Measurements from ENCODE around the gene PCDHGC3.
"Not testable (repeated sequence)": the region's sequence is repeated elsewhere in the genome, so short reads cannot be mapped to it uniquely, and the experiment has no call there.

PCDHGC3 gene

DNA sequence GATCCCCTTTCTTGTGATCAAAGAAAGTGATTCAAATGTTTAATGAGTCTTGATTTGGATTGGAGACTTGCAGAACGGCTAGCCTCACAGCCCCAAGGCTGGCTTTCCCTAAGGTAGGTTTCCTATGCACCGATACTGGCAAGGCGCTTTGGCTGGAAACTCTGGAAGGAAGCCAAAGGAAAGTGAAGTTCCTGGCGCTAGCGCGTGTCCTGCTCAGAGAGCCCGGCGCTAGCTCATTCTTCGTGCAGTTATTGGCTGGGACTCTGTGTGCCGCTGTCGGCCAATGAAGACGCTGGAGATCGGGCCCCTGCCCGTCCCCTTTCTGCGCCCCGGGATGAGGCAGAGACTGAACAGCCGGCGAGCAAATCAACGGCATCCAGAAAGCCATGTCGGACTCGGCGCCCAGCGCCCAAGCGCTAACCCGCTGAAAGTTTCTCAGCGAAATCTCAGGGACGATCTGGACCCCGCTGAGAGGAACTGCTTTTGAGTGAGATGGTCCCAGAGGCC is at the start of gene PCDHGC3:
Gene PCDHGC3, plus strand, starts transcription at position 342 of the 507 bp plus-strand sequence. Its CDS starts 151 bp downstream, at position 493.
- DNase-seq = peak; percentile 76

- DNase-seq = no peak
These were observed 47.9 kb upstream of the PCDHGC3 start for GRCh38 chr5:141427783-141428426.

DNA sequence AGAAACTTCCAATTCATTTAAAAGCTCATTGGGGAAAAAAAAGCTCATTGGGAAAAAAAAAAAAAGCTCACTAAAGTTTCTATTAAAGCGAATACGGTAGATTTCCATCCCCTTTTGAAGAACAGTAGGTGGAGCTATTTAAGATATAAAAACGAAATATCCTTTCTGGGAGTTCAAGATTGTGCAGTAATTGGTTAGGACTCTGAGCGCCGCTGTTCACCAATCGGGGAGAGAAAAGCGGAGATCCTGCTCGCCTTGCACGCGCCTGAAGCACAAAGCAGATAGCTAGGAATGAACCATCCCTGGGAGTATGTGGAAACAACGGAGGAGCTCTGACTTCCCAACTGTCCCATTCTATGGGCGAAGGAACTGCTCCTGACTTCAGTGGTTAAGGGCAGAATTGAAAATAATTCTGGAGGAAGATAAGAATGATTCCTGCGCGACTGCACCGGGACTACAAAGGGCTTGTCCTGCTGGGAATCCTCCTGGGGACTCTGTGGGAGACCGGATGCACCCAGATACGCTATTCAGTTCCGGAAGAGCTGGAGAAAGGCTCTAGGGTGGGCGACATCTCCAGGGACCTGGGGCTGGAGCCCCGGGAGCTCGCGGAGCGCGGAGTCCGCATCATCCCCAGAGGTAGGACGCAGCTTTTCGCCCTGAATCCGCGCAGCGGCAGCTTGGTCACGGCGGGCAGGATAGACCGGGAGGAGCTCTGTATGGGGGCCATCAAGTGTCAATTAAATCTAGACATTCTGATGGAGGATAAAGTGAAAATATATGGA is 45.2 kb upstream of the PCDHGC3 start, which contains the start of gene PCDHGA12:
Gene PCDHGA12, plus strand, starts transcription at position 176 of the 782 bp plus-strand sequence. Its CDS starts 253 bp downstream, at position 429.
- DNase-seq = no peak

GRCh38 chr5:141431286-141431685 is 44.5 kb upstream of the PCDHGC3 start:
- DNase-seq = no peak

DNA sequence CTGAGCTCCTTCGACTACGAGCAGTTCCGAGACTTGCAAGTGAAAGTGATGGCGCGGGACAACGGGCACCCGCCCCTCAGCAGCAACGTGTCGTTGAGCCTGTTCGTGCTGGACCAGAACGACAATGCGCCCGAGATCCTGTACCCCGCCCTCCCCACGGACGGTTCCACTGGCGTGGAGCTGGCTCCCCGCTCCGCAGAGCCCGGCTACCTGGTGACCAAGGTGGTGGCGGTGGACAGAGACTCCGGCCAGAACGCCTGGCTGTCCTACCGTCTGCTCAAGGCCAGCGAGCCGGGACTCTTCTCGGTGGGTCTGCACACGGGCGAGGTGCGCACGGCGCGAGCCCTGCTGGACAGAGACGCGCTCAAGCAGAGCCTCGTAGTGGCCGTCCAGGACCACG is 43.5 kb upstream of the PCDHGC3 start:
- DNase-seq = not testable (repeated sequence)

- not testable (repeated sequence) for DNase-seq
These were observed 43.0 kb upstream of the PCDHGC3 start for GRCh38 chr5:141432726-141433125.

GRCh38 chr5:141434006-141434405 is 41.8 kb upstream of the PCDHGC3 start:
- no peak for DNase-seq

- no peak for DNase-seq
These were observed 38.5 kb upstream of the PCDHGC3 start for GRCh38 chr5:141437221-141437620.

- DNase-seq = no peak
These were observed 36.2 kb upstream of the PCDHGC3 start for GRCh38 chr5:141439411-141440141.

DNA sequence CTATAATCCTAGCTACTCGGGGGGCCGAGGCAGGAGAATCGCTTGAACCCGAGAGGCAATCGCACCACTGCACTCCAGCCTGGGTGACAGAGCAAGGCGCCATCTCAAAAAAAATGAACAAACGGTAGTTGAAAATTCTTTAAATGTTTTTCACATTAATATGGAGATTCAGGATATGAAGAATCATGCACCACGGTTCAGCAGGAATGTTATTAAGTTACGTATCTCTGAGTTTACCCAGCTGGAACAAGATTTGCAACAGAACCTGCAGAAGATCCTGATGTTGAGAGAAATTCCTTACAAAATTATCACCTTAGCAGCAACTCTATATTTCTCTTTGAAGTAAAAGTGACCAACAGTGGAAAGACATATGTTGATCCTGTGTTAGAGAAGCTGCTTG is 35.4 kb upstream of the PCDHGC3 start:
- DNase-seq = no peak

DNA sequence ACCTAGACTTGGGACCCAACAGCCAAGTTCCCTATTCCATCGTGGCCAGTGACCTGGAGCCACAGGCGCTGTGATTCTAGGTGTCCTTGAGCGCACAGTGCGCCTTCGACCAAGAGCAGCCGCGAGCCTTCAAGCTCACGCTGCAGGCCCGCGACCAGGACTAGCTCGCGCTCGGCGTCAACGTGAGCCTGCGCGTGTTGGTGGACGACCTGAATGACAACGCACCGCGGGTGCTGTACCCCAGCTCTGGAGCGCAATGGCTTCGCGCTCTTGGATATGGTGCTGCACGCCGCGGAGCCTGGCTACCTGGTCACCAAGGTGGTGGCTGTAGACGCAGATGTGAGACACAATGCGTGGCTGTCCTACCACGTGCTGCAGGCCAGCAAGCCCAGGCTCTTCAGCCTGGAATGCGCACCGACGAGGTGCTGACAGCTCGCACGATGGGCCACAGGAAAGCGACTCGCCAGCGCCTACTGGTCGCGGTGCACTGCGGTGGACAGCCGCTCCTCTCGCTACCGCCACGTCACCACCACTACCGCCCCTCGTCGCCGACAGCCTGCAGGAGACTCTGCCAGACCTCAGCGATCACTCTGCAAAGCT is 34.1 kb upstream of the PCDHGC3 start:
- no peak for DNase-seq

DNA sequence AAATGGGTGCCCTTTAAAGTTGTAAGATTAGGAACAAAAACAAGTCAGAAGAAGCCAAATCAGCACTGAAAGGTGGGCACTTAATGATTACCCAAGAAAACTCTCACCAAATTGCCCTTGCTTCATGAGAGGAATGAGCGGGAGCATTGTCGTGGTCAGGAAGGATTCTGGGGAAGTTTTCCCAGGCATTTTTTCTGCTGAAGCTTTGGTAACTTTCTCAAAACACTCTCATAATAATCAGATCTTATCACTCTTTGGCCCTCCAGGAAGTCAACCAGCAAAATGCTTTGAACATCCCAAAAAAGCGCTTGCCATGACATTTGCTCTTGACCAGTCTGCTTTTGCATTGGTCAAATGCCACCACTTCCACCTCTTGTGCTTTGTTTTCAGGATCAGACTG is 10.4 kb upstream of the PCDHGC3 start:
- no peak for DNase-seq

DNA sequence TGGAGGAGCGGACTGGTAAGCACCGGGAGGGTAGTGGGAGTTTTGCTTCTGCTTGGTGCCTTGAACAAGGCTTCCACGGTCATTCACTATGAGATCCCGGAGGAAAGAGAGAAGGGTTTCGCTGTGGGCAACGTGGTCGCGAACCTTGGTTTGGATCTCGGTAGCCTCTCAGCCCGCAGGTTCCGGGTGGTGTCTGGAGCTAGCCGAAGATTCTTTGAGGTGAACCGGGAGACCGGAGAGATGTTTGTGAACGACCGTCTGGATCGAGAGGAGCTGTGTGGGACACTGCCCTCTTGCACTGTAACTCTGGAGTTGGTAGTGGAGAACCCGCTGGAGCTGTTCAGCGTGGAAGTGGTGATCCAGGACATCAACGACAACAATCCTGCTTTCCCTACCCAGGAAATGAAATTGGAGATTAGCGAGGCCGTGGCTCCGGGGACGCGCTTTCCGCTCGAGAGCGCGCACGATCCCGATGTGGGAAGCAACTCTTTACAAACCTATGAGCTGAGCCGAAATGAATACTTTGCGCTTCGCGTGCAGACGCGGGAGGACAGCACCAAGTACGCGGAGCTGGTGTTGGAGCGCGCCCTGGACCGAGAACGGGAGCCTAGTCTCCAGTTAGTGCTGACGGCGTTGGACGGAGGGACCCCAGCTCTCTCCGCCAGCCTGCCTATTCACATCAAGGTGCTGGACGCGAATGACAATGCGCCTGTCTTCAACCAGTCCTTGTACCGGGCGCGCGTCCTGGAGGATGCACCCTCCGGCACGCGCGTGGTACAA is 556 bp downstream of the PCDHGC3 start:
- no peak for DNase-seq

- no peak for DNase-seq
These were observed 1.3 kb downstream of the PCDHGC3 start for GRCh38 chr5:141477044-141477575.

- DNase-seq = no peak
These were observed 2.0 kb downstream of the PCDHGC3 start for GRCh38 chr5:141477815-141478214.

DNA sequence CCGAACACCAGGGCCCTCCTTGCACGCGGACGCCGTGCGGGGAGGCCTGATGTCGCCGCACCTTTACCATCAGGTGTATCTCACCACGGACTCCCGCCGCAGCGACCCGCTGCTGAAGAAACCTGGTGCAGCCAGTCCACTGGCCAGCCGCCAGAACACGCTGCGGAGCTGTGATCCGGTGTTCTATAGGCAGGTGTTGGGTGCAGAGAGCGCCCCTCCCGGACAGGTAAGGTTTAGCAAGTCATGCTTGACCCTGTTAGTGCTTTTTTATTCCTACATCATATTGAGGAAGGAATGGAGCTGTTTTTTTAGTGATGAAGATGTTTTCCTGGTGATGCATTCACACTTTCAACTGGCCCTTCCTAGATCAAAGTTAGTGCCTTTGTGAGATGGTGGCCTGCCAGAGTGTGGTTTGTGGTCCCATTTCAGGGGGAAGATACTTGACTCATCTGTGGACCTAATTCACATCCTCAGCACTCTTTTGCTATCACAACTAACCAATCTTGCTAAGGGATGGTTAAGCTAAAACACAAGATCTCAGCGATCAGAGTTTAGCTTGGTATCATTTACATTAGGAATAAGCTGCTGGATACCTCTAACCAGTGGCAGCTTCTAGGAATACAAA is 2.7 kb downstream of the PCDHGC3 start:
- no peak for DNase-seq

DNA sequence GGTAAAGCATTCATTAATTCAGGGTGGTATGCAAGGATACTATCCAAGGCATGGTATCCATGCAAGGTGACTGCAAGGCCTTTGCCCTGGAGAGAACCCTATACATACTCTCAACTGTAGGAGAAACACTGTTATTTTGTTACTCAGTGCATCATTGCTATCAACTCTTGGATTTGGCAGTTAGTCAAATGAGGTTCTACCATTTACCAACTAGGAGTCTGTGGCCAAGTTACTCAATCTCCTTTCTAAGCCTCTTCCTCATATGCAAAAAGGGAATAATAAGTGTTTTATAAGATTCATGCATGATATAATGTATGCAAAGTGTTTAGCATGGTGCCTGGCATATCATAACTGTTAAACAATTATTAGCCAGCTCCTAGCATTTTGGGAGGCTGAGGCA is 4.0 kb downstream of the PCDHGC3 start:
- no peak for DNase-seq

- DNase-seq = peak; percentile 22
These were observed 8.1 kb downstream of the PCDHGC3 start for GRCh38 chr5:141483902-141484301.

DNA sequence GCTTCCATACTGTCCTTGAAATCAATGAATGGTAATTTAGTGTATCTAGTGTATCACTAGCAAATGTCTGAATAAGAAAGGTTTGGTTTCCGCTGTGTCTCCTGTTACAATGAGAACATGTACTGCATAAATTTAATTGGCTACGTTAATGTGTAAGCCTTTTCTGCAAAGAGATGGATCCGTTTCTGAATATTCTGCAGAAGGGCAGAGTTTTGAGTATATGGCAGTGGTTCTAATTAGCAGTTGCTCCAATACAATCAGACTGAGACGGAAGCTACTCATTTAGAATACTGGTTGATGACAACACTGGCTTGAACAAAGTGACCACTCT is 8.5 kb downstream of the PCDHGC3 start:
- no peak for DNase-seq

DNA sequence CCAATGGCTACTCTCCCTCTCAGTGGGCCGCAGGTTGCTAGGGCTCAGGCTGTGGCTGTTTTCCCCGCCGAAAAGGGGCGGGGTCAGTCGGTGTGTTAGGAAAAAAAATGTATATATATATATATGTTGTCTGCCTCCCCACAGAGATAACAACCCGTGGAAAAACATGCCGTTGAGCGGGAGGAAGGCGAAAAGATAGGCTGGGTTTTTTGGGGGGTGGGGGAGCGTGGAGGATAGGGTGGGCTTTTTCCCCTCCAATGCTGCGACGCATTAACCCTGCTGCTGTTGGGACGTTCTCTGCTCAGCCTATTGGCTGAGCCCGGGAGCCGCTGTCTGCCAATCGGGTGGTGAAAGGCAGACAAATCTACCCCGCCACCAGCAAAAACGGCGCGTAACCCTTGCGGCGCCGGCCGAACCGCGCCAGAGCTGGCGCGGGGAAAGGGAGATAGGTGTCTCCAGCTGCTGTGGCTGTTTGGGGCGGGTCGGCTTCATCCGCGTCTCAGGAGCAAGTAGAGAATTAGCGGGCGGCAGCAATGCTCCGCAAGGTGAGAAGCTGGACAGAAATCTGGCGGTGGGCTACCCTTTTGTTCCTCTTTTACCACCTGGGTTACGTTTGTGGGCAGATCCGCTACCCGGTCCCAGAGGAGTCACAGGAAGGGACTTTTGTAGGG is 9.0 kb downstream of the PCDHGC3 start, which contains the start of gene PCDHGC4:
Gene PCDHGC4, plus strand, starts transcription at position 390 of the 671 bp plus-strand sequence. Its CDS starts 144 bp downstream, at position 534.
- peak; percentile 59 for DNase-seq

All from NCI-H1436 (cell line).